Ishikawa (cell line): ENCODE results near the gene ZC3H4.

Experiments used
- CEBPB ChIP-seq: IDR thresholded peaks from 2 replicates; pipeline ENCODE4 v1.6.1; 2012
- CREB1 ChIP-seq: IDR thresholded peaks from 2 replicates; pipeline ENCODE4 v1.6.1; 2012; ENCODE audit warnings: low read depth
- EP300 ChIP-seq: IDR thresholded peaks from 2 replicates; pipeline ENCODE4 v1.6.1; 2012; ENCODE audit warnings: borderline replicate concordance
- MAX ChIP-seq: IDR thresholded peaks from 2 replicates; pipeline ENCODE4 v1.6.1; 2012
- NFIC ChIP-seq: IDR thresholded peaks from 2 replicates; pipeline ENCODE4 v1.6.1; 2012
- RAD21 ChIP-seq: IDR thresholded peaks from 2 replicates; pipeline ENCODE4 v1.6.1; 2012; ENCODE audit warnings: low read depth
- TCF12 ChIP-seq: IDR thresholded peaks from 2 replicates; pipeline ENCODE4 v1.6.1; 2012; ENCODE audit warnings: low read depth
- TEAD4 ChIP-seq: IDR thresholded peaks from 2 replicates; pipeline ENCODE4 v1.6.1; 2012
- USF1 ChIP-seq: IDR thresholded peaks from 2 replicates; pipeline ENCODE4 v1.6.1; 2012

- TF ChIP-seq EP300 (no peak), NFIC (no peak), TEAD4 (no peak), TCF12 (no peak), CREB1 (no peak), CEBPB (no peak), USF1 (no peak), RAD21 (no peak), MAX (no peak)
Measured at GRCh38 chr19:47072323-47072722, 41.3 kb downstream of the ZC3H4 start.
